Measurements from ENCODE around the gene KCNH2.

GRCh38 chr7:150928541-150928940 is 49.6 kb downstream of the KCNH2 start:
- TF ChIP-seq CTCF (IDR thresholded peaks at IDR 0.05) (no peak), ZFX (IDR thresholded peaks at IDR 0.05; ENCODE audit: borderline replicate concordance) (no peak)
